Measurements from ENCODE around the gene UBE2E3. TPM values are rescaled to one million over a fixed set of nuclear protein-coding genes. Genes with fewer than 3 reads are reported as not detected.
A peak's percentile ranks its signal among the peaks of the same experiment; 100 is the strongest.

The UBE2E3 gene
- total RNA-seq, 2 donors from 2014 or later = 24.1 to 38.2 TPM

- no peak for ATAC-seq
- Mint-ChIP-seq H3K4me3 (no peak overlapping the region), H3K27me3 (no peaks in the 10 kb centered on the region), H3K4me1 (peaks cover 19% of the 10 kb centered on the region), H3K36me3 (ENCODE audit: low read depth) (peaks cover 2% of the 10 kb centered on the region), H3K27ac (no peak overlapping the region)
- no peak for DNase-seq
- no peaks in the 10 kb centered on the region for H3K9me3 ChIP-seq (ENCODE audit: control insufficient read depth, low read length, poor library complexity, severe bottlenecking)
These were observed 71.6 kb downstream of the UBE2E3 start for GRCh38 chr2:181051861-181052522.

- peaks cover 2% of the 10 kb centered on the region for H3K36me3 Mint-ChIP-seq (ENCODE audit: low read depth)
- ATAC-seq = no peak
- no peak for DNase-seq
- H3K4me1 Mint-ChIP-seq = peaks cover 19% of the 10 kb centered on the region
- H3K9me3 ChIP-seq (ENCODE audit: control insufficient read depth, low read length, poor library complexity, severe bottlenecking) = no peaks in the 10 kb centered on the region
- no peaks in the 10 kb centered on the region for H3K27me3 Mint-ChIP-seq
- H3K27ac Mint-ChIP-seq = peak overlapping the region; percentile 45
- H3K4me3 Mint-ChIP-seq = no peak overlapping the region
These were observed 72.1 kb downstream of the UBE2E3 start for GRCh38 chr2:181052523-181052891.

GRCh38 chr2:181054256-181054655 is 73.9 kb downstream of the UBE2E3 start:
- H3K36me3 Mint-ChIP-seq (ENCODE audit: low read depth) = peaks cover 2% of the 10 kb centered on the region
- DNase-seq = no peak
- no peak overlapping the region for H3K4me3 Mint-ChIP-seq
- ATAC-seq = no peak
- no peaks in the 10 kb centered on the region for H3K27me3 Mint-ChIP-seq
- no peak overlapping the region for H3K27ac Mint-ChIP-seq
- no peaks in the 10 kb centered on the region for H3K9me3 ChIP-seq (ENCODE audit: control insufficient read depth, low read length, poor library complexity, severe bottlenecking)
- H3K4me1 Mint-ChIP-seq = peaks cover 23% of the 10 kb centered on the region

- Mint-ChIP-seq H3K4me1 (peaks cover 23% of the 10 kb centered on the region), H3K27me3 (no peaks in the 10 kb centered on the region), H3K27ac (no peak overlapping the region), H3K36me3 (ENCODE audit: low read depth) (peaks cover 2% of the 10 kb centered on the region), H3K4me3 (no peak overlapping the region)
- DNase-seq (no peak), ATAC-seq (no peak)
- H3K9me3 ChIP-seq (ENCODE audit: control insufficient read depth, low read length, poor library complexity, severe bottlenecking) = no peaks in the 10 kb centered on the region
These were observed 74.4 kb downstream of the UBE2E3 start for GRCh38 chr2:181054843-181055242.

GRCh38 chr2:181058378-181059269 is 78.2 kb downstream of the UBE2E3 start:
- ATAC-seq (peak; percentile 56), DNase-seq (no peak)
- no peak overlapping the region for H3K4me3 Mint-ChIP-seq
- no peaks in the 10 kb centered on the region for H3K9me3 ChIP-seq (ENCODE audit: control insufficient read depth, low read length, poor library complexity, severe bottlenecking)
- peaks cover 13% of the 10 kb centered on the region for H3K4me1 Mint-ChIP-seq
- H3K27me3 Mint-ChIP-seq = no peaks in the 10 kb centered on the region
- no peaks in the 10 kb centered on the region for H3K36me3 Mint-ChIP-seq (ENCODE audit: low read depth)
- no peak overlapping the region for H3K27ac Mint-ChIP-seq

- ATAC-seq (no peak), DNase-seq (no peak)
- H3K27ac Mint-ChIP-seq = no peak overlapping the region
- no peaks in the 10 kb centered on the region for H3K27me3 Mint-ChIP-seq
- no peaks in the 10 kb centered on the region for H3K36me3 Mint-ChIP-seq (ENCODE audit: low read depth)
- peaks cover under 1% of the 10 kb centered on the region for H3K4me1 Mint-ChIP-seq
- no peak overlapping the region for H3K4me3 Mint-ChIP-seq
- no peaks in the 10 kb centered on the region for H3K9me3 ChIP-seq (ENCODE audit: control insufficient read depth, low read length, poor library complexity, severe bottlenecking)
These were observed 83.3 kb downstream of the UBE2E3 start for GRCh38 chr2:181063696-181064095.

- H3K4me3 Mint-ChIP-seq = no peak overlapping the region
- H3K9me3 ChIP-seq (ENCODE audit: control insufficient read depth, low read length, poor library complexity, severe bottlenecking) = no peaks in the 10 kb centered on the region
- no peaks in the 10 kb centered on the region for H3K36me3 Mint-ChIP-seq (ENCODE audit: low read depth)
- no peak overlapping the region for H3K27ac Mint-ChIP-seq
- H3K4me1 Mint-ChIP-seq = no peaks in the 10 kb centered on the region
- H3K27me3 Mint-ChIP-seq = no peaks in the 10 kb centered on the region
- no peak for DNase-seq
- no peak for ATAC-seq
These were observed 85.1 kb downstream of the UBE2E3 start for GRCh38 chr2:181065458-181065857.

- no peaks in the 10 kb centered on the region for H3K9me3 ChIP-seq (ENCODE audit: control insufficient read depth, low read length, poor library complexity, severe bottlenecking)
- H3K27me3 Mint-ChIP-seq = no peaks in the 10 kb centered on the region
- peak overlapping the region; percentile 21 for H3K27ac Mint-ChIP-seq
- no peaks in the 10 kb centered on the region for H3K4me1 Mint-ChIP-seq
- DNase-seq (no peak), ATAC-seq (no peak)
- no peaks in the 10 kb centered on the region for H3K36me3 Mint-ChIP-seq (ENCODE audit: low read depth)
- no peak overlapping the region for H3K4me3 Mint-ChIP-seq
These were observed 85.9 kb downstream of the UBE2E3 start for GRCh38 chr2:181066333-181066732.

GRCh38 chr2:181070119-181070835 is 89.9 kb downstream of the UBE2E3 start:
- H3K4me1 Mint-ChIP-seq = peaks cover 4% of the 10 kb centered on the region
- DNase-seq (no peak), ATAC-seq (no peak)
- no peak overlapping the region for H3K27ac Mint-ChIP-seq
- H3K27me3 Mint-ChIP-seq = no peaks in the 10 kb centered on the region
- H3K9me3 ChIP-seq (ENCODE audit: control insufficient read depth, low read length, poor library complexity, severe bottlenecking) = no peaks in the 10 kb centered on the region
- H3K36me3 Mint-ChIP-seq (ENCODE audit: low read depth) = no peaks in the 10 kb centered on the region
- H3K4me3 Mint-ChIP-seq = no peak overlapping the region

- H3K27ac Mint-ChIP-seq = no peak overlapping the region
- H3K4me3 Mint-ChIP-seq = no peak overlapping the region
- peaks cover 4% of the 10 kb centered on the region for H3K4me1 Mint-ChIP-seq
- no peak for DNase-seq
- H3K9me3 ChIP-seq (ENCODE audit: control insufficient read depth, low read length, poor library complexity, severe bottlenecking) = no peaks in the 10 kb centered on the region
- no peaks in the 10 kb centered on the region for H3K36me3 Mint-ChIP-seq (ENCODE audit: low read depth)
- H3K27me3 Mint-ChIP-seq = no peaks in the 10 kb centered on the region
- no peak for ATAC-seq
These were observed 90.4 kb downstream of the UBE2E3 start for GRCh38 chr2:181070836-181071200.

GRCh38 chr2:181072486-181073235 is 92.3 kb downstream of the UBE2E3 start:
- H3K4me3 Mint-ChIP-seq = no peak overlapping the region
- H3K4me1 Mint-ChIP-seq = peaks cover 4% of the 10 kb centered on the region
- DNase-seq = no peak
- H3K9me3 ChIP-seq (ENCODE audit: control insufficient read depth, low read length, poor library complexity, severe bottlenecking) = no peaks in the 10 kb centered on the region
- no peaks in the 10 kb centered on the region for H3K36me3 Mint-ChIP-seq (ENCODE audit: low read depth)
- H3K27ac Mint-ChIP-seq = no peak overlapping the region
- no peaks in the 10 kb centered on the region for H3K27me3 Mint-ChIP-seq
- no peak for ATAC-seq

GRCh38 chr2:181073896-181074295 is 93.5 kb downstream of the UBE2E3 start:
- Mint-ChIP-seq H3K27ac (no peak overlapping the region), H3K4me1 (peaks cover 4% of the 10 kb centered on the region), H3K27me3 (no peaks in the 10 kb centered on the region), H3K4me3 (no peak overlapping the region), H3K36me3 (ENCODE audit: low read depth) (no peaks in the 10 kb centered on the region)
- no peaks in the 10 kb centered on the region for H3K9me3 ChIP-seq (ENCODE audit: control insufficient read depth, low read length, poor library complexity, severe bottlenecking)
- ATAC-seq = no peak
- no peak for DNase-seq

GRCh38 chr2:181074457-181074856 is 94.1 kb downstream of the UBE2E3 start:
- H3K4me3 Mint-ChIP-seq = no peak overlapping the region
- H3K9me3 ChIP-seq (ENCODE audit: control insufficient read depth, low read length, poor library complexity, severe bottlenecking) = no peaks in the 10 kb centered on the region
- H3K27ac Mint-ChIP-seq = no peak overlapping the region
- ATAC-seq = no peak
- H3K27me3 Mint-ChIP-seq = peaks cover 3% of the 10 kb centered on the region
- no peaks in the 10 kb centered on the region for H3K36me3 Mint-ChIP-seq (ENCODE audit: low read depth)
- no peak for DNase-seq
- peaks cover 4% of the 10 kb centered on the region for H3K4me1 Mint-ChIP-seq

All from T-helper 17 cell (primary cell).